ENCODE data around the gene HRH3.

HRH3 gene

GRCh38 chr20:62216636-62217566, 3.2 kb downstream of the HRH3 start:
- no peak overlapping the region for H3K4me3 ChIP-seq (ENCODE audit: low read depth, low read length)

- no peak overlapping the region for H3K4me3 ChIP-seq (ENCODE audit: low read depth, low read length)
These were observed 4.0 kb downstream of the HRH3 start for GRCh38 chr20:62215991-62216635.

- H3K4me3 ChIP-seq (ENCODE audit: low read depth, low read length): no peak overlapping the region
These were observed 4.8 kb downstream of the HRH3 start for GRCh38 chr20:62215020-62215990.

- H3K4me3 ChIP-seq (ENCODE audit: low read depth, low read length): no peak overlapping the region
These were observed 6.0 kb downstream of the HRH3 start for GRCh38 chr20:62214067-62214466.

- no peak overlapping the region for H3K4me3 ChIP-seq (ENCODE audit: low read depth, low read length)
These were observed 7.8 kb downstream of the HRH3 start for GRCh38 chr20:62212299-62212698.

GRCh38 chr20:62211769-62212288, 8.2 kb downstream of the HRH3 start:
- H3K4me3 ChIP-seq (ENCODE audit: low read depth, low read length): no peak overlapping the region

GRCh38 chr20:62211216-62211615, 8.9 kb downstream of the HRH3 start:
- H3K4me3 ChIP-seq (ENCODE audit: low read depth, low read length): no peak overlapping the region

GRCh38 chr20:62210496-62210855, 9.6 kb downstream of the HRH3 start:
- H3K4me3 ChIP-seq (ENCODE audit: low read depth, low read length): no peak overlapping the region

- no peak overlapping the region for H3K4me3 ChIP-seq (ENCODE audit: low read depth, low read length)
These were observed 10.1 kb downstream of the HRH3 start for GRCh38 chr20:62209850-62210495.

- no peak overlapping the region for H3K4me3 ChIP-seq (ENCODE audit: low read depth, low read length)
These were observed 11.0 kb downstream of the HRH3 start for GRCh38 chr20:62208795-62209755.

GRCh38 chr20:62208061-62208794, 11.8 kb downstream of the HRH3 start:
- H3K4me3 ChIP-seq (ENCODE audit: low read depth, low read length): no peak overlapping the region

GRCh38 chr20:62206388-62206775, 13.7 kb downstream of the HRH3 start:
- no peak overlapping the region for H3K4me3 ChIP-seq (ENCODE audit: low read depth, low read length)

GRCh38 chr20:62205618-62206387, 14.3 kb downstream of the HRH3 start:
- no peak overlapping the region for H3K4me3 ChIP-seq (ENCODE audit: low read depth, low read length)

GRCh38 chr20:62203378-62204030, 16.6 kb downstream of the HRH3 start:
- H3K4me3 ChIP-seq (ENCODE audit: low read depth, low read length): no peak overlapping the region

- no peak overlapping the region for H3K4me3 ChIP-seq (ENCODE audit: low read depth, low read length)
These were observed 17.3 kb downstream of the HRH3 start for GRCh38 chr20:62202676-62203377.

GRCh38 chr20:62202083-62202395, 18.0 kb downstream of the HRH3 start:
- H3K4me3 ChIP-seq (ENCODE audit: low read depth, low read length): no peak overlapping the region

All from iPS-11a (cell line).